HG03442 (cell line): ENCODE measurements around the gene HRH1.

Source experiments
- ATAC-seq: cut with Tn5 transposase; IDR thresholded peaks from one replicate; pipeline ENCODE4 v1.9.1; 2021; ENCODE audit warnings: mild to moderate bottlenecking, moderate library complexity; ENCODE audit not compliant: unreplicated experiment

Gene HRH1

GRCh38 chr3:11306817-11307589, 152.7 kb downstream of the HRH1 start:
- peak; percentile 60 for ATAC-seq

DNA sequence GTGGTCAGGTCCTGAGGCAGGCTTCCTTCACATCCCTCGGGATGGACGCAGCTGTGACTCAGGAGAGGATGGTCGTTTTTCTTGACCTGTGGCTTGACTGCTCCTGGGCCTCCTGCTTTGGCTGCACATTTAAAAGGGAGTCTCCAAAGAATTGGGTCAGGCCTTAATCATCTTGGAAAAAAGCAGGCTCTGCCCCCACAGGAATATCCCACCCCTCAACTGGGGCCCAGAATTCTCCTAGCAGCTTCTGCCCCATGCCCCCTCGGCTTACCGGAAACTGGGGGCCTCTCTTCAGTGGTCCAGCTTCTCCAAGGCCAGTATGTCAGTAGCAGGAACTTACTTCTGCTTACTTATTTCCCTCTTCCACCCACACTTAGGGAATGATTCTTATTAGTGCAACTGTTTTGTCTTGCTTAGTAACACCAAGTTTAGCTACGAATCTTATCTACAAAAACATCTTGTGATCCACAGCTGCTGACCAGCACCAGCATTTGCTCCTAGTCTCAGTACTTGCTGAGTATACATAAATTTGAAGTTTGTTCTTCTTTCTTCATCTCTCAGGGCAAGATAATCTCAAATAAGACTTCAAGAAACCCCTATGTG, 153.6 kb downstream of the HRH1 start:
- no peak for ATAC-seq

DNA sequence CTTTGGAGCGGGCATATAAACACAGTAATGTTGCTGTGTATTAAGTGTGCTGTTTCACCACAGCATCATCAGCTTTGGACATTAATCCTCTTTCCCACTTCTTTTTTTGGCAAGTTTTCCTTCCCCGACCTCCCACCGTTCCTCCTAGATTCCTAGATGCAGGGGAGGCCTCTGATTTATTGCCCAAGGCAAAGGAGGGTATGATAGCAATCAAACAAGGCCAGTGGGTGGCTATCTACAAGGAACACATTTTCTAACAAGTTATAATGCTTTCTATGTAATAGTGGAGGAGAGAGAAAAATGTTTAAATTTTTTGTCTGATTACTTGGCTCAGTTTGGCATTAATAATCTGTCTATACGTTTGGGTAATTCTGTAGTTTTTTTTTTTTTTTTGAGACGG, 156.0 kb downstream of the HRH1 start:
- no peak for ATAC-seq

- no peak for ATAC-seq
Observed at GRCh38 chr3:11312166-11312565, 157.9 kb downstream of the HRH1 start.
